GM19023 (cell line): Measurements from ENCODE around the gene NKX2-4.
"Not testable (repeated sequence)": the region's sequence is repeated elsewhere in the genome, so short reads cannot be mapped to it uniquely, and the experiment has no call there.

Experiments used
- ATAC-seq: cut with Tn5 transposase; IDR thresholded peaks from one replicate; pipeline ENCODE4 v1.9.1; 2021; ENCODE audit warnings: mild to moderate bottlenecking, moderate library complexity; ENCODE audit not compliant: unreplicated experiment

The NKX2-4 gene

GRCh38 chr20:21394551-21394950 is 2.8 kb downstream of the NKX2-4 start:
- no peak for ATAC-seq

- no peak for ATAC-seq
Observed at GRCh38 chr20:21393816-21394519, 3.4 kb downstream of the NKX2-4 start.

GRCh38 chr20:21393166-21393565 is 4.2 kb downstream of the NKX2-4 start:
- no peak for ATAC-seq

GRCh38 chr20:21391972-21392352 is 5.4 kb downstream of the NKX2-4 start:
- ATAC-seq = no peak

GRCh38 chr20:21391185-21391971 is 5.9 kb downstream of the NKX2-4 start:
- ATAC-seq = no peak

- no peak for ATAC-seq
Observed at GRCh38 chr20:21390768-21391167, 6.6 kb downstream of the NKX2-4 start.

GRCh38 chr20:21389368-21389767 is 8.0 kb downstream of the NKX2-4 start:
- no peak for ATAC-seq

- ATAC-seq = no peak
Observed at GRCh38 chr20:21388566-21388965, 8.8 kb downstream of the NKX2-4 start.

- no peak for ATAC-seq
Observed at GRCh38 chr20:21387528-21387927, 9.8 kb downstream of the NKX2-4 start.

- ATAC-seq = no peak
Observed at GRCh38 chr20:21386111-21386510, 11.2 kb downstream of the NKX2-4 start.

GRCh38 chr20:21384308-21384892 is 12.9 kb downstream of the NKX2-4 start:
- ATAC-seq = no peak

- ATAC-seq = no peak
Observed at GRCh38 chr20:21381619-21382018, 15.7 kb downstream of the NKX2-4 start.

GRCh38 chr20:21380711-21381110 is 16.6 kb downstream of the NKX2-4 start:
- no peak for ATAC-seq

GRCh38 chr20:21378259-21378658 is 19.1 kb downstream of the NKX2-4 start:
- ATAC-seq = no peak

- ATAC-seq = no peak
Observed at GRCh38 chr20:21377701-21378100, 19.6 kb downstream of the NKX2-4 start.

- no peak for ATAC-seq
Observed at GRCh38 chr20:21376626-21377025, 20.7 kb downstream of the NKX2-4 start.

- no peak for ATAC-seq
Observed at GRCh38 chr20:21373436-21373835, 23.9 kb downstream of the NKX2-4 start.

- ATAC-seq = no peak
Observed at GRCh38 chr20:21372016-21372415, 25.3 kb downstream of the NKX2-4 start.

GRCh38 chr20:21371193-21371592 is 26.1 kb downstream of the NKX2-4 start:
- ATAC-seq = no peak

- ATAC-seq = no peak
Observed at GRCh38 chr20:21368791-21369190, 28.5 kb downstream of the NKX2-4 start.

GRCh38 chr20:21366273-21366672 is 31.1 kb downstream of the NKX2-4 start:
- ATAC-seq = not testable (repeated sequence)

GRCh38 chr20:21365771-21366170 is 31.6 kb downstream of the NKX2-4 start:
- ATAC-seq = no peak
